OCI-LY1 (cell line): ENCODE data around the gene KRTAP10-4.

Source experiments
- H2AFZ ChIP-seq: fragments of 200-600 bp; sonication (generic), shearing (Covaris generic); 2 replicates; pipeline ENCODE4 v1.6.0; 2014; ENCODE audit warnings: antibody characterized with exemption, mild to moderate bottlenecking, low read length
- H3F3A ChIP-seq: fragments of 200-600 bp; sonication (generic), shearing (Covaris generic); 2 replicates; pipeline ENCODE4 v1.6.0; 2014; ENCODE audit warnings: mild to moderate bottlenecking, antibody characterized with exemption, low read length, moderate library complexity; ENCODE audit not compliant: insufficient read depth
- H3K27ac ChIP-seq: fragments of 200-600 bp; sonication (generic); 2 replicates; pipeline ENCODE4 v1.5.1; 2014; ENCODE audit warnings: low read length, mixed run types, mild to moderate bottlenecking, low read depth; ENCODE audit not compliant: poor library complexity, severe bottlenecking
- H3K27me3 ChIP-seq: fragments of 200-600 bp; sonication (generic); 2 replicates; pipeline ENCODE4 v1.6.0; 2014; ENCODE audit warnings: antibody characterized with exemption, mild to moderate bottlenecking, low read length, moderate library complexity; ENCODE audit not compliant: insufficient read depth
- H3K36me3 ChIP-seq: fragments of 200-600 bp; sonication (generic); 2 replicates; pipeline ENCODE4 v1.6.1; 2014; ENCODE audit warnings: mild to moderate bottlenecking, antibody characterized with exemption, low read length, moderate library complexity, mixed read lengths; ENCODE audit not compliant: insufficient read depth
- H3K4me1 ChIP-seq: fragments of 200-600 bp; sonication (generic); 2 replicates; pipeline ENCODE4 v1.5.1; 2014; ENCODE audit warnings: mild to moderate bottlenecking, low read length, moderate library complexity; ENCODE audit not compliant: insufficient read depth, severe bottlenecking
- H3K4me2 ChIP-seq: fragments of 200-600 bp; sonication (generic), shearing (Covaris generic); 2 replicates; pipeline ENCODE4 v1.6.1; 2014; ENCODE audit warnings: low read length
- H3K4me3 ChIP-seq: fragments of 200-600 bp; sonication (generic); 2 replicates; pipeline ENCODE4 v1.5.1; 2014; ENCODE audit warnings: low read length, low read depth, mild to moderate bottlenecking, mixed read lengths; ENCODE audit not compliant: poor library complexity, severe bottlenecking
- H3K79me2 ChIP-seq: fragments of 200-600 bp; shearing (Covaris generic); 2 replicates; pipeline ENCODE4 v1.6.1; 2016; ENCODE audit warnings: mixed run types, low read length, mixed read lengths; ENCODE audit not compliant: insufficient read depth
- H3K9ac ChIP-seq: fragments of 200-600 bp; sonication (generic), shearing (Covaris generic); 2 replicates; pipeline ENCODE4 v1.6.1; 2014; ENCODE audit warnings: mild to moderate bottlenecking, low read length, mixed read lengths
- H3K9me2 ChIP-seq: fragments of 200-600 bp; sonication (generic), shearing (Covaris generic); 2 replicates; pipeline ENCODE4 v1.6.1; 2014; ENCODE audit warnings: low read depth, mild to moderate bottlenecking, low read length, mixed read lengths
- H3K9me3 ChIP-seq: fragments of 200-600 bp; shearing (Covaris generic); 2 replicates; pipeline ENCODE4 v1.6.1; 2014; ENCODE audit warnings: low read length, mixed read lengths
- H4K20me1 ChIP-seq: fragments of 200-600 bp; sonication (generic), shearing (Covaris generic); 2 replicates; pipeline ENCODE4 v1.6.0; 2016; ENCODE audit warnings: mild to moderate bottlenecking, low read length; ENCODE audit not compliant: insufficient read depth
- EZH2 ChIP-seq: fragments of 200-600 bp; sonication (generic), shearing (Covaris generic); IDR thresholded peaks from 2 replicates; pipeline ENCODE4 v1.8.0; 2017; ENCODE audit warnings: borderline replicate concordance, mixed run types, mild to moderate bottlenecking, antibody characterized with exemption, low read length, moderate library complexity, mixed read lengths
- TF ChIP-seq, protein P1 (sequence below): fragments of 200-600 bp; sonication (generic), shearing (Covaris generic); IDR thresholded peaks from 2 replicates; pipeline ENCODE4 v1.5.1; 2017; ENCODE audit warnings: mild to moderate bottlenecking, antibody characterized with exemption, low read length, moderate library complexity, mixed read lengths

KRTAP10-4 gene

DNA sequence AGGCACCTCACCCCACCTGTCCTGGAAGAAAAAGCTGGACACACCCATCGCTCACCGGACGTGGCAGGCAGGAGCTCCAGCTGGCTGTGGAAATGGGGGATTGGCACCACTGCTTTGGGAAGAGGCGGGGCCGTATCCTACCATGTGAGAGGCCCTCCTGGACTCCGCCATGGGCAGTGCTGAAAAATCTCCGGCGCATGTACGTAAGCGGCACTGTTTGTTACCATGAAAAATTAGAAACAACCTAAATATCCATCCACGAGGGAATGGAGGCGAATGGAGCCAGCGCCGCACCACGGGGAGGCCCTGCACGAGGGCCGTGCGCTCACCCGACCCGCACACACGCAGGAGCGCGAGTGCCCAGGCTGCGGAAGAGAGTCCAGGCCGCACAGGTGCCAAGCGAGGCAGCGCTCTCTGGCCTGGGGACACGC, 41.4 kb downstream of the KRTAP10-4 start:
- Histone ChIP-seq H2AFZ (no peak overlapping the region), H3K27me3 (no peaks in the 10 kb centered on the region), H3K9me2 (no peaks in the 10 kb centered on the region), H3K9ac (no peak overlapping the region), H3K79me2 (no peaks in the 10 kb centered on the region), H3F3A (no peaks in the 10 kb centered on the region), H3K4me2 (no peak overlapping the region), H3K9me3 (0 out of 2 replicates have a peak, but pooled peaks cover 4% of the 10 kb centered on the region), H3K36me3 (no peaks in the 10 kb centered on the region), H3K4me3 (no peak overlapping the region), H3K27ac (no peak overlapping the region), H4K20me1 (no peaks in the 10 kb centered on the region), H3K4me1 (peaks cover 6% of the 10 kb centered on the region)
- no peak for TF ChIP-seq EZH2
- TF ChIP-seq, protein P1, sequence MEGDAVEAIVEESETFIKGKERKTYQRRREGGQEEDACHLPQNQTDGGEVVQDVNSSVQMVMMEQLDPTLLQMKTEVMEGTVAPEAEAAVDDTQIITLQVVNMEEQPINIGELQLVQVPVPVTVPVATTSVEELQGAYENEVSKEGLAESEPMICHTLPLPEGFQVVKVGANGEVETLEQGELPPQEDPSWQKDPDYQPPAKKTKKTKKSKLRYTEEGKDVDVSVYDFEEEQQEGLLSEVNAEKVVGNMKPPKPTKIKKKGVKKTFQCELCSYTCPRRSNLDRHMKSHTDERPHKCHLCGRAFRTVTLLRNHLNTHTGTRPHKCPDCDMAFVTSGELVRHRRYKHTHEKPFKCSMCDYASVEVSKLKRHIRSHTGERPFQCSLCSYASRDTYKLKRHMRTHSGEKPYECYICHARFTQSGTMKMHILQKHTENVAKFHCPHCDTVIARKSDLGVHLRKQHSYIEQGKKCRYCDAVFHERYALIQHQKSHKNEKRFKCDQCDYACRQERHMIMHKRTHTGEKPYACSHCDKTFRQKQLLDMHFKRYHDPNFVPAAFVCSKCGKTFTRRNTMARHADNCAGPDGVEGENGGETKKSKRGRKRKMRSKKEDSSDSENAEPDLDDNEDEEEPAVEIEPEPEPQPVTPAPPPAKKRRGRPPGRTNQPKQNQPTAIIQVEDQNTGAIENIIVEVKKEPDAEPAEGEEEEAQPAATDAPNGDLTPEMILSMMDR, result no peak

DNA sequence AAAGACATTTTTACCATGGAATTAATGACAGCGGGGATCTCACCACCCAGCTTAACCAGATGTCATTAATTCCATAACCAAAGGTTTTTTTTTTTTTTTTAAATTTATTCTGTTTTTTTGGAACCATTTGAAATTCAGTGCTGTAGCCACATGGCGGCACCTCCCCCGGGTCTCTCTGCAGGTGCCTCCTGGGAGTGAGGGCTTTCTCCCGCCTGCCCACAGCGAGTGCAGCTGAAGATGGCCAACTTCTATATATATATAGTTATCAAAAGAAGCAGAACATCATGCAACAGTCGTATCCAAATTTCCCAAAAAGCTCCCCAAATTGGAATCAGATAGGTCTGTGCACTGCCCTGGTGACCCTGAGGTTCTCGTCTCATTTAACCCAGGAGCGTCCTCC, 41.9 kb downstream of the KRTAP10-4 start:
- H2AFZ ChIP-seq, result no peak overlapping the region
- 0 out of 2 replicates have a peak, but pooled peaks cover 5% of the 10 kb centered on the region for H3K9me3 ChIP-seq
- no peak for TF ChIP-seq EZH2
- TF ChIP-seq, protein P1, result no peak
- H3K4me1 ChIP-seq, result peaks cover 6% of the 10 kb centered on the region
- H3K79me2 ChIP-seq, result no peaks in the 10 kb centered on the region
- no peak overlapping the region for H3K4me3 ChIP-seq
- H3K9ac ChIP-seq, result no peak overlapping the region
- no peaks in the 10 kb centered on the region for H3K9me2 ChIP-seq
- H3K27me3 ChIP-seq, result no peaks in the 10 kb centered on the region
- H3F3A ChIP-seq, result no peaks in the 10 kb centered on the region
- H3K27ac ChIP-seq, result no peak overlapping the region
- H3K36me3 ChIP-seq, result no peaks in the 10 kb centered on the region
- no peak overlapping the region for H3K4me2 ChIP-seq
- no peaks in the 10 kb centered on the region for H4K20me1 ChIP-seq

DNA sequence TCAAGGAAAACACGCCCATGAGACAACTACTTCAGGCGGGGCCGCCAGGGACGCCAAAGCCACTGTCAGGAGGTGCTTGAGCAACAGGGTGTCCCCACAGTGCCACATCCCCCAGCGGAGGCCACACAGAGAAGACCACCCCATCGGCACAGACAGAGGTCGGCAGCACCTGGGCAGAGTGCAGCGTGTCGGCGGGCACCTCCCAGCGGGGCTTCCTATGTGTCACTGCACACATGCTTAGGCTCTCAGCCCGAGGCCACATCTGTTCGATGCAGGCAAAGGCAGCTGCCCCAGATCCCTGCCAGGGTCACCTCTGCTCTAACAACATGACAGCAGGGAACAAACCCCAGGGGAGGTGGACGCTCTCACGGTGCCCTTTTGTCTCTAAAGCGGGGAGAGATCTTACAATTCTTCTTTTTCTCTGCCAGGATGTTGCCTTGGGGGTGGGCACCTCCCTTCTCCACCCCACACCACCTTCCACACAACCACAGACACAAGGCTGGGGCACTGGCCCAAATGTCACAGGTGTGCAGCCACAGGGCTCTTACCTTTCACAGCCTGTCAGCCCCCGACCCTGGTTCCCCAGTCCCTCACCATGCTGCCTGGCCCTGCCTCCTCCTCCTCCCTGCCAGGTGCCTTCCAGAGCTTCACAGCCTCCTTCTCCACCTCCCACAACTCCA, 42.5 kb downstream of the KRTAP10-4 start:
- Histone ChIP-seq H3K79me2 (no peaks in the 10 kb centered on the region), H4K20me1 (no peaks in the 10 kb centered on the region), H3K27me3 (no peaks in the 10 kb centered on the region; the same call in 1 of the 2 replicates), H3K4me1 (peaks cover 6% of the 10 kb centered on the region), H3K4me3 (no peak overlapping the region), H3K9ac (no peak overlapping the region), H3K27ac (no peak overlapping the region), H3F3A (no peaks in the 10 kb centered on the region), H3K4me2 (no peak overlapping the region), H2AFZ (no peak overlapping the region), H3K9me2 (no peaks in the 10 kb centered on the region), H3K9me3 (0 out of 2 replicates have a peak, but pooled peaks cover 5% of the 10 kb centered on the region), H3K36me3 (no peaks in the 10 kb centered on the region)
- TF ChIP-seq, protein P1, result no peak
- TF ChIP-seq EZH2, result no peak
